GM23248 (cell line): ENCODE measurements around the gene WIZ. TPM values are rescaled to one million over a fixed set of nuclear protein-coding genes. Genes with fewer than 3 reads are reported as not detected.

Experiments used
- DNase-seq: peaks from one replicate; pipeline ENCODE4 v3.0.0-alpha.2; 2015
- H2AFZ ChIP-seq: fragments of 200-600 bp; sonication (generic); 2 replicates; pipeline ENCODE4 v1.6.1; 2016; ENCODE audit warnings: antibody characterized with exemption
- H3F3A ChIP-seq: fragments of 200-600 bp; sonication (generic); 2 replicates; pipeline ENCODE4 v1.6.1; 2016; ENCODE audit warnings: mild to moderate bottlenecking, antibody characterized with exemption, mixed run types; ENCODE audit not compliant: insufficient read depth
- H3K27ac ChIP-seq: fragments of 200-600 bp; sonication (generic); 2 replicates; pipeline ENCODE4 v1.5.1; 2016; ENCODE audit warnings: mild to moderate bottlenecking
- H3K27me3 ChIP-seq: fragments of 200-600 bp; sonication (generic); replicated peaks from 2 replicates; pipeline ENCODE4 v1.6.1; 2016; ENCODE audit warnings: mild to moderate bottlenecking; ENCODE audit not compliant: insufficient read depth
- H3K36me3 ChIP-seq: fragments of 200-600 bp; sonication (generic); 2 replicates; pipeline ENCODE4 v1.6.1; 2016; ENCODE audit warnings: low read depth, mild to moderate bottlenecking
- H3K4me1 ChIP-seq: fragments of 200-600 bp; sonication (generic); 2 replicates; pipeline ENCODE4 v1.6.1; 2016; ENCODE audit warnings: mild to moderate bottlenecking; ENCODE audit not compliant: insufficient read depth
- H3K4me2 ChIP-seq: fragments of 200-600 bp; sonication (generic); one replicate; pipeline ENCODE4 v1.6.1; 2016; ENCODE audit warnings: mild to moderate bottlenecking; ENCODE audit not compliant: unreplicated experiment
- H3K4me3 ChIP-seq: fragments of 200-600 bp; sonication (generic); 2 replicates; pipeline ENCODE4 v1.5.1; 2016; ENCODE audit warnings: mild to moderate bottlenecking
- H3K79me2 ChIP-seq: fragments of 200-600 bp; sonication (generic); 2 replicates; pipeline ENCODE4 v1.6.1; 2016; ENCODE audit warnings: mild to moderate bottlenecking; ENCODE audit not compliant: insufficient read depth
- H3K9ac ChIP-seq: fragments of 200-600 bp; sonication (generic); 2 replicates; pipeline ENCODE4 v1.6.1; 2016; ENCODE audit warnings: mild to moderate bottlenecking
- H3K9me2 ChIP-seq: fragments of 200-600 bp; sonication (generic); 2 replicates; pipeline ENCODE4 v1.6.1; 2016; ENCODE audit warnings: mixed run types, mild to moderate bottlenecking, moderate library complexity; ENCODE audit not compliant: insufficient read depth
- H3K9me3 ChIP-seq: fragments of 200-600 bp; sonication (generic); one replicate; pipeline ENCODE4 v1.6.1; 2017; ENCODE audit warnings: low read depth
- H4K20me1 ChIP-seq: fragments of 200-600 bp; sonication (generic); 2 replicates; pipeline ENCODE4 v1.6.0; 2016; ENCODE audit not compliant: insufficient read depth
- EZH2 ChIP-seq: fragments of 200-600 bp; sonication (generic); IDR thresholded peaks from 2 replicates; pipeline ENCODE4 v1.6.1; 2018; ENCODE audit warnings: antibody characterized with exemption, mild to moderate bottlenecking; ENCODE audit not compliant: insufficient read depth, poor library complexity, severe bottlenecking
- EZH2phosphoT487 ChIP-seq: fragments of 200-600 bp; sonication (generic); IDR thresholded peaks from 2 replicates; pipeline ENCODE4 v1.6.1; 2018; ENCODE audit warnings: antibody characterized with exemption, moderate library complexity, mild to moderate bottlenecking, low read depth; ENCODE audit not compliant: insufficient read depth
- WGBS, 2 experiments: methylation state at CpG; one replicate each; pipeline ENCODE4 v1.1.6; 2015 to 2017; ENCODE audit warnings: low lambda C conversion rate in 2 of 2, low coverage in 1 of 2; ENCODE audit errors: missing lambda C conversion rate in 2 of 2; 5-methylcytosine and 5-hydroxymethylcytosine counted together
- in situ Hi-C: fragments of 300-500 bp; cut with MboI; formaldehyde crosslinking; loops from 2 replicates; pipeline ENCODE4 v1.15.0; 2020
- microRNA counts: library from miRNA; unstranded; fragments of <30 nt; microRNA quantifications from one replicate; lab custom pipeline; 2016
- microRNA-seq: library from miRNA; unstranded; fragments of <30 nt; microRNA quantifications from one replicate; pipeline ENCODE4, GENCODE V29; 2016; ENCODE audit warnings: borderline number of aligned reads
- polyA plus RNA-seq: library from polyadenylated mRNA; unstranded; fragments of >200 nt; fragmentation: Nextera tagmentation; extraction: Ambion mirVana; gene quantifications from 2 replicates; pipeline ENCODE4 v1.2.1, GENCODE V29; 2016
- small RNA-seq: library from RNA; depleted of rRNA; stranded (forward); fragments of <200 nt; gene quantifications from one replicate; pipeline ENCODE3, GENCODE V24; 2014; ENCODE audit warnings: low read depth, low replicate concordance
- total RNA-seq: library from RNA; depleted of rRNA; stranded (reverse); fragments of >200 nt; shearing (Covaris generic); gene quantifications from 2 replicates; pipeline ENCODE4 v1.2.3, GENCODE V29; 2014; rRNA removed

WIZ gene
- total and polyA plus RNA-seq, 2 experiments from 2014 or later, result 6.1 to 22.0 TPM

DNA sequence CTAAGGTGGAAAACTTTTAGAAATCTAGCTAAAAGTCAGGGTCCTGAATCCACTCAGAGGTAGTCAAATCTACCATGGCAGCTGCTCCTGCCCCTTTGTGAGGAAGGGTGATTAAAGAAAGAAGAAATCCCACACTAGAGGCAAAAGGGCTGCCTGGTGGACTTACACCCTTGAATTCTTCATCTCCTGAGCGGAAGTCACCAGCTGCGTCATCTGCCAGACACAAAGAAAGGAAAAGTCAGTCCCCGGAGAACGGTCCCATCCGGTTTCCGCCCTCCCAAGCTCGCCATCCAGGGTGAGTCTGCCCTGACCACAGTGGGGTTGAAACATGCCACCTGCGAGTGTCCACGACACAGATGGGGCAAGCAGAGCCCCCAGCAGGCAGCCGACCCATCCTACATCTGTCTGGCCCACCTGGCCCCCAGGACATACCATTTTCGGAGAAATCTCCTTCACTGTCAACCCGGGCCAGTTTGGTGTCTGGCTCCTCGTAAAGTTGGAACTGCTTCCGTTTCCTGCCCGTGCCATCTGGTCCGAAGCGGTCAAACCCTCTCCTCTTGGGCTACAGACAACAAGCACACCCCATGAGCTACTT is 77.9 kb downstream of the WIZ start:
- no peak for DNase-seq
- H3K9ac ChIP-seq, result no peak overlapping the region
- H3F3A ChIP-seq, result 0 out of 2 replicates have a peak, but pooled peaks cover under 1% of the 10 kb centered on the region
- no peak overlapping the region for H3K4me3 ChIP-seq
- no peaks in the 10 kb centered on the region for H3K9me3 ChIP-seq
- no peak overlapping the region for H3K4me2 ChIP-seq
- H2AFZ ChIP-seq, result no peak overlapping the region
- in situ Hi-C loops, result no loop called here
- peaks cover 4% of the 10 kb centered on the region for H3K4me1 ChIP-seq
- TF ChIP-seq EZH2phosphoT487, result no peak
- no peak for TF ChIP-seq EZH2
- no peak overlapping the region for H3K27ac ChIP-seq
- H3K9me2 ChIP-seq, result no peaks in the 10 kb centered on the region
- WGBS, 2 experiments, result 92 to 93% methylated on average over 17 of the region's 17 CpGs
- peaks cover 72% of the 10 kb centered on the region for H3K79me2 ChIP-seq
- H3K36me3 ChIP-seq, result peaks cover 23% of the 10 kb centered on the region
- H3K27me3 ChIP-seq, result no peaks in the 10 kb centered on the region
- no peaks in the 10 kb centered on the region; the same call in 1 of the 2 replicates for H4K20me1 ChIP-seq

DNA sequence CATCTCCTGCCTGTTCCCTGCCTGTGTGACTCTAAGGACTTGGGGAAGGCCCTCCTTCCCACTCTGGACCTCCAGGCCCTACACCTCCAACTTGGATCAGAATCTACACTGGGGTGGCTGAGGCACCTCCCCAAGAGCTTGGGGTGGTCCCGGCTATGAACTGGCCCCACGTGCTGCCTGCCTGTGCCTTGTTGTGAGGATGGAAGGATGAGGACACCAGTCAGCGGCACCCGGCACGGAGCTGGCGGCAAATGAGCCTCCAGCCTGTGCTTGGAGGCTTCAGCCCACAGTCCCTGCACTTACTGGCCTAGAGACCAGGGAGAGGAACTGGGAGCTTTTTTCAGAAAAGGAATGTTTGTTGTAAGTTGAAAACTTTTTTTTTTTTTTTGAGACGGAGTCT is 78.6 kb downstream of the WIZ start:
- TF ChIP-seq EZH2 (no peak), EZH2phosphoT487 (no peak)
- Histone ChIP-seq H3K9ac (no peak overlapping the region), H3K27me3 (no peaks in the 10 kb centered on the region), H3K79me2 (peaks cover 64% of the 10 kb centered on the region), H3K27ac (no peak overlapping the region), H3F3A (no peaks in the 10 kb centered on the region), H3K4me2 (no peak overlapping the region), H4K20me1 (no peaks in the 10 kb centered on the region; the same call in 1 of the 2 replicates), H2AFZ (no peak overlapping the region), H3K36me3 (peaks cover 23% of the 10 kb centered on the region), H3K4me3 (no peak overlapping the region), H3K9me3 (no peaks in the 10 kb centered on the region), H3K4me1 (no peaks in the 10 kb centered on the region), H3K9me2 (no peaks in the 10 kb centered on the region)
- WGBS, 2 experiments, result 92 to 93% methylated on average over 7 of the region's 7 CpGs
- in situ Hi-C loops, result no loop called here
- DNase-seq, result no peak

MicroRNA genes within 50 kb of the gene (microRNA counts, 767-probe panel; counts per million panel counts)
- microRNA hsa-miR-1470 (lab: Ali Mortazavi, UCI), result 447 counts per million, percentile 86 among the panel's probes with 10 or more counts

Small RNA genes within 50 kb of the gene (microRNA-seq; reads per million reads assigned to microRNA genes)
- gene MIR1470, result not detected

Small RNA genes within 50 kb of the gene (small RNA-seq; reads per million reads assigned to genes)
- gene MIR1470, result not detected

Other genes starting within 250 kb of the WIZ start
- 66.1 and 66.9 TPM in 2 replicates for gene NOTCH3, start 249.0 kb downstream of the WIZ start, total RNA-seq
- 15.4 and 16.0 TPM in 2 replicates for gene NOTCH3, start 249.0 kb downstream of the WIZ start, polyA plus RNA-seq
- gene EPHX3, start 217.5 kb downstream of the WIZ start, total RNA-seq, result not detected in 2 replicates
- not detected in 2 replicates for gene EPHX3, start 217.5 kb downstream of the WIZ start, polyA plus RNA-seq
- gene BRD4, start 117.4 kb downstream of the WIZ start, total RNA-seq, result 9.0 and 20.2 TPM in 2 replicates
- 17.5 and 18.6 TPM in 2 replicates for gene BRD4, start 117.4 kb downstream of the WIZ start, polyA plus RNA-seq
- gene AKAP8, start 70.2 kb downstream of the WIZ start, total RNA-seq, result 13.4 and 19.7 TPM in 2 replicates
- 14.6 and 14.8 TPM in 2 replicates for gene AKAP8, start 70.2 kb downstream of the WIZ start, polyA plus RNA-seq
- gene AKAP8L, start 31.0 kb downstream of the WIZ start, total RNA-seq, result 37.4 and 38.3 TPM in 2 replicates
- gene AKAP8L, start 31.0 kb downstream of the WIZ start, polyA plus RNA-seq, result 21.5 and 21.9 TPM in 2 replicates
- gene RASAL3, start 14.6 kb upstream of the WIZ start, total RNA-seq, result not detected in 2 replicates
- not detected in 2 replicates for gene RASAL3, start 14.6 kb upstream of the WIZ start, polyA plus RNA-seq
- gene PGLYRP2, start 29.5 kb upstream of the WIZ start, total RNA-seq, result not detected in 2 replicates
- gene PGLYRP2, start 29.5 kb upstream of the WIZ start, polyA plus RNA-seq, result not detected in 2 replicates
- gene CYP4F22, start 58.6 kb upstream of the WIZ start, total RNA-seq, result not detected in 2 replicates
- not detected in 2 replicates for gene CYP4F22, start 58.6 kb upstream of the WIZ start, polyA plus RNA-seq
- not detected in 2 replicates for gene CYP4F8, start 165.3 kb upstream of the WIZ start, total RNA-seq
- not detected in 2 replicates for gene CYP4F8, start 165.3 kb upstream of the WIZ start, polyA plus RNA-seq
- not detected in 2 replicates for gene CYP4F3, start 190.9 kb upstream of the WIZ start, total RNA-seq
- gene CYP4F3, start 190.9 kb upstream of the WIZ start, polyA plus RNA-seq, result not detected in 2 replicates
- not detected in 2 replicates for gene CYP4F12, start 223.1 kb upstream of the WIZ start, total RNA-seq
- gene CYP4F12, start 223.1 kb upstream of the WIZ start, polyA plus RNA-seq, result not detected in 2 replicates